ENCODE results near the gene MYO5A.

The MYO5A gene

DNA sequence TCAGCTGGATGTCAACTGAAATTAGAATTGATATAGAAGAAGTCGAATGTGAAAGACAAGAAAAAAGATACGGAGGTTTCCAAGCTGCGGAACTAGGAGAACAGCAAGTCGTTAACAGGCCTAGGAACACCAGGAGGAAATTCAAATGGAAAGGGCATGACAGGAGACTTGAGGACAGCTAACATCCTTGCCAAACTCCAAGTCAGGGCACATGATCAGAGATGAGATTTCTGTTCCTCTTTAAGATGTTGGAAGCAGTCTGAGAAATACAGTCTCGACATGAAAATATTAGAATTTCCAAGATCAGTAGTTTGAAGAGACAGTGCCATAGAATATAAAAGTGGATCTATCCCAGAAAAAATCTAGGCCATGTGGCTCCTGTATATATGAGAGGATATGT is 5.0 kb downstream of the MYO5A start:
- DNase-seq (ENCODE audit: extremely low read depth, low read depth), result no peak
- TF ChIP-seq, protein P1, sequence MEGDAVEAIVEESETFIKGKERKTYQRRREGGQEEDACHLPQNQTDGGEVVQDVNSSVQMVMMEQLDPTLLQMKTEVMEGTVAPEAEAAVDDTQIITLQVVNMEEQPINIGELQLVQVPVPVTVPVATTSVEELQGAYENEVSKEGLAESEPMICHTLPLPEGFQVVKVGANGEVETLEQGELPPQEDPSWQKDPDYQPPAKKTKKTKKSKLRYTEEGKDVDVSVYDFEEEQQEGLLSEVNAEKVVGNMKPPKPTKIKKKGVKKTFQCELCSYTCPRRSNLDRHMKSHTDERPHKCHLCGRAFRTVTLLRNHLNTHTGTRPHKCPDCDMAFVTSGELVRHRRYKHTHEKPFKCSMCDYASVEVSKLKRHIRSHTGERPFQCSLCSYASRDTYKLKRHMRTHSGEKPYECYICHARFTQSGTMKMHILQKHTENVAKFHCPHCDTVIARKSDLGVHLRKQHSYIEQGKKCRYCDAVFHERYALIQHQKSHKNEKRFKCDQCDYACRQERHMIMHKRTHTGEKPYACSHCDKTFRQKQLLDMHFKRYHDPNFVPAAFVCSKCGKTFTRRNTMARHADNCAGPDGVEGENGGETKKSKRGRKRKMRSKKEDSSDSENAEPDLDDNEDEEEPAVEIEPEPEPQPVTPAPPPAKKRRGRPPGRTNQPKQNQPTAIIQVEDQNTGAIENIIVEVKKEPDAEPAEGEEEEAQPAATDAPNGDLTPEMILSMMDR (IDR thresholded peaks at IDR 0.05; ENCODE audit: low read depth, low read length, missing control alignments), result no peak
- no peak overlapping the region for H3K4me3 ChIP-seq (replicated peaks; ENCODE audit: low read depth, low read length)

DNA sequence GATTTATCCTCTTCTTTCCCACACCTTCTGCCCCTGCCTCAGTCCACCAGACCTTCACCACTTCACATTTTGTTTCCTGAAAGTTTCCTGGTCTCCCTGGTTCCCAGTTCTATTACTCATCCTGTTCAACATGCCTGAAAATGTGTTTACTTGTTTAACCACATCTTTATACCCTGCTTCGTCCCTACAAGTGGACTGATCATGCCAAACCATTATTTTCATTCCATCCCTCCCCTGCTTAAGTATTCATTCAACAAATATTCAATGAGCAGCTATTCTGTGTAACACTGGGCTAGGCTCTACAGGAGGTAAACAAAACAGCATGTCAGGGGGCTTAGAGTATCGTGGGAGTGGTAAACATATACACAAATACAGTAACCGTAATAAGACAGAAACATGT is 5.5 kb downstream of the MYO5A start:
- no peak overlapping the region for H3K4me3 ChIP-seq (replicated peaks; ENCODE audit: low read depth, low read length)
- peak; percentile 37 for DNase-seq (ENCODE audit: extremely low read depth, low read depth)
- TF ChIP-seq, protein P1 (IDR thresholded peaks at IDR 0.05; ENCODE audit: low read depth, low read length, missing control alignments), result no peak

DNA sequence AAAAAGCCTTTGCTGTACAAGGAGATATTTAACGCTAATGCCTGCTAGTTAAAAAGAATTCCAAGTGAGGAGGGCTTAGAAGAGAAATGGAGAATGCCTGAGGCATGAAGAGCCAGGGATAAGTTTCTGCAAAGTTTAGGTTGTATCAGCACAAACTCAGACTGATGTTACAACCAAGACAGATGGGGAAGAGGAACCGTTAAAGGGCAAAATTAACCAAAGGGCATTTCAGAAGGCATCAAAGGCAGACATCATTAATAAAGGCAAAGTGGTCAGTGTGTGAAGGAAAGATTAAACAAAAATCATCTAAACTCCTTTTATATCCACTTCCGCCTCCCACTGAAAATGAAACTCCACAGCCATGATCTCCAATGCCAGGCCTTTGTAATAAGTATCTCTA is 7.0 kb downstream of the MYO5A start:
- TF ChIP-seq, protein P1 (IDR thresholded peaks at IDR 0.05; ENCODE audit: low read depth, low read length, missing control alignments), result no peak
- no peak for DNase-seq (ENCODE audit: extremely low read depth, low read depth)
- no peak overlapping the region for H3K4me3 ChIP-seq (replicated peaks; ENCODE audit: low read depth, low read length)

GRCh38 chr15:52520421-52520820 is 8.3 kb downstream of the MYO5A start:
- H3K4me3 ChIP-seq (replicated peaks; ENCODE audit: low read depth, low read length), result no peak overlapping the region
- TF ChIP-seq, protein P1 (IDR thresholded peaks at IDR 0.05; ENCODE audit: low read depth, low read length, missing control alignments), result no peak
- no peak for DNase-seq (ENCODE audit: extremely low read depth, low read depth)

DNA sequence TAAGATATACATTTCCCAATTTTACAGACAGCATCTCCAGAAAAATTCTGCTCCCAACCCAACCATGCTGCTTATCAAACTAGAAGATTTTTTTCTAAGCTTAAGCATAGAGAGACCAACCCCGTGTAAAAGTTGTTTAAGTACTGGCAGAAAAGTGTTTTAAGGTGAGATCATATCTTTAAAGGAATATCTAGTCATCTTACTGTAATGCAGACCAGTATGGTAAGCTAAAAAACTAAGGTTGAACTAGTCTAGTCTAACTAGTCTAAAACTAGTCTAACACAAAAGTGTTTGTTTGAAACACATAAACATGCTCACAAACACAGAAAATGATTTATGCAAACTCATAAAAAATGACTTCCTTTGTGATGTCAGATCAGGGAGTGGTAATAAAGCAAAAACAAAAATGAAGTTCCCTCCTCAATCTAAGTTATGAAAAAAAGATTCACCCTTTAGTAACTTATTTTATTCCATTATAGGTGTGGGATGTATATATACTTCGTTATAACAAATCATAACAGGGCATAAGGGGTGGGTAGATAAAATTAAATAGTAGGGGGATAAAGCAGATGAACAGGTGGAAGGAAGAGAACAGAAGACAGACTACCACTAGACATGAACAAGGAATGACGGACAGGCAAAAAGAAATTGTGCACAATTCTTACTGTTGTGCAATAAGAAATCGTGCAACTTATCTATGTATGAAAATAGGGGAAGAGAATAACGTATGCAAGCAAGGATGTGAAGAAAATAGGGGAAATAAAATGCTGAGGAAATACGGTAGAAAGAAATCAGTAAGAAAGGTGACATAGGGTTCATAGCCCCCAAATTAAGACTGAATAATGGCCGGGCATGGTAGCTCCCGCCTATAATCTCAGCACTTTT is 10.0 kb downstream of the MYO5A start:
- no peak for DNase-seq (ENCODE audit: extremely low read depth, low read depth)
- H3K4me3 ChIP-seq (replicated peaks; ENCODE audit: low read depth, low read length), result no peak overlapping the region
- TF ChIP-seq, protein P1 (IDR thresholded peaks at IDR 0.05; ENCODE audit: low read depth, low read length, missing control alignments), result no peak

DNA sequence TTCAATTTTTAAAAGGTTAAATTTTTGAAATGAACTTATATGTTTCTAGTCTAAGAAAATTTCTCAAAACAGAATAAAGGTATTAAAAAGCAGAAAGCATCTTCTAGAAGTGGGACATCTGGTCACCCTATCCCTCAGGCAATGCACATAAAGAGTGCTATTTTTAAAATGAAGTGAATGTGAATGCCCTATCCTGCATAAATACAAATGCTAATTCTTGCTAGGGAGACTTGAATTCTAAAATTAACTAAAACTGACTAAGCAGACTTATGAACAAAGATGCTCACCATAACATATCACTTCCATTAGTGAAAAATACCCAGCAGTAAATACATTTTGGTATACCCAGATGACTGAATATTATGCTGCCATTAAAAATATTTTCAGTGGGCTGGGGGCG is 11.7 kb downstream of the MYO5A start:
- TF ChIP-seq, protein P1 (IDR thresholded peaks at IDR 0.05; ENCODE audit: low read depth, low read length, missing control alignments), result no peak
- no peak for DNase-seq (ENCODE audit: extremely low read depth, low read depth)
- H3K4me3 ChIP-seq (replicated peaks; ENCODE audit: low read depth, low read length), result no peak overlapping the region
